Measurements from ENCODE around the gene C12orf60.

DNA sequence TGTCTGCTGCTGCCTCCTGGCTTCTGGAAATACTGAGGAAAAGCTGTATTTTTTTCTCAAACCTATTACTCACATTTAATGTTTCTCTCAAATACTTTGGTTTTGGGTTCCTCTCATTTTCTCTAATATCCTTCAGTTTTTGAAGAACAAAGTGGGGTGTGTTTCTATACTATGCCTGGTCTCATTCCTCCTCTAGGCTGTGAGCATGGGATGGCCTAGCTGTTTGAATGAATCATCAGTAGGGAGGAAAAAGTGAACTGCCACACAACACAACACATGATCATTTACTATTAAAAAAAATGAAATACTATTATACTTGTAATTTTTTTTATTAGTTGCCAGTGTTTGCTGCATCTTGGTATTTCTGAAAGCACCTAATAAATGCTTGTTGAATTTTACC is 21.8 kb downstream of the C12orf60 start:
- no peak for TF ChIP-seq POLR2AphosphoS5 (IDR thresholded peaks at IDR 0.05; ENCODE audit: low read depth, low read length)
- no peak for TF ChIP-seq SIN3A (IDR thresholded peaks at IDR 0.05; ENCODE audit: borderline replicate concordance, insufficient read depth, low read length)
- TF ChIP-seq, protein P1, sequence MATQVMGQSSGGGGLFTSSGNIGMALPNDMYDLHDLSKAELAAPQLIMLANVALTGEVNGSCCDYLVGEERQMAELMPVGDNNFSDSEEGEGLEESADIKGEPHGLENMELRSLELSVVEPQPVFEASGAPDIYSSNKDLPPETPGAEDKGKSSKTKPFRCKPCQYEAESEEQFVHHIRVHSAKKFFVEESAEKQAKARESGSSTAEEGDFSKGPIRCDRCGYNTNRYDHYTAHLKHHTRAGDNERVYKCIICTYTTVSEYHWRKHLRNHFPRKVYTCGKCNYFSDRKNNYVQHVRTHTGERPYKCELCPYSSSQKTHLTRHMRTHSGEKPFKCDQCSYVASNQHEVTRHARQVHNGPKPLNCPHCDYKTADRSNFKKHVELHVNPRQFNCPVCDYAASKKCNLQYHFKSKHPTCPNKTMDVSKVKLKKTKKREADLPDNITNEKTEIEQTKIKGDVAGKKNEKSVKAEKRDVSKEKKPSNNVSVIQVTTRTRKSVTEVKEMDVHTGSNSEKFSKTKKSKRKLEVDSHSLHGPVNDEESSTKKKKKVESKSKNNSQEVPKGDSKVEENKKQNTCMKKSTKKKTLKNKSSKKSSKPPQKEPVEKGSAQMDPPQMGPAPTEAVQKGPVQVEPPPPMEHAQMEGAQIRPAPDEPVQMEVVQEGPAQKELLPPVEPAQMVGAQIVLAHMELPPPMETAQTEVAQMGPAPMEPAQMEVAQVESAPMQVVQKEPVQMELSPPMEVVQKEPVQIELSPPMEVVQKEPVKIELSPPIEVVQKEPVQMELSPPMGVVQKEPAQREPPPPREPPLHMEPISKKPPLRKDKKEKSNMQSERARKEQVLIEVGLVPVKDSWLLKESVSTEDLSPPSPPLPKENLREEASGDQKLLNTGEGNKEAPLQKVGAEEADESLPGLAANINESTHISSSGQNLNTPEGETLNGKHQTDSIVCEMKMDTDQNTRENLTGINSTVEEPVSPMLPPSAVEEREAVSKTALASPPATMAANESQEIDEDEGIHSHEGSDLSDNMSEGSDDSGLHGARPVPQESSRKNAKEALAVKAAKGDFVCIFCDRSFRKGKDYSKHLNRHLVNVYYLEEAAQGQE (IDR thresholded peaks at IDR 0.05; ENCODE audit: insufficient read depth in 1 of 2, low read depth in 2 of 2, low read length in 2 of 2), result no peak

All from PFSK-1 (cell line).